IMR-90 (cell line): ENCODE data around the gene TUBGCP6. TPM values are rescaled to one million over a fixed set of nuclear protein-coding genes. Genes with fewer than 3 reads are reported as not detected.

Experiments
- ATAC-seq: fragments of 200-7000 bp; cut with Tn5 transposase; 2 replicates; pipeline ENCODE4 v1.9.1; 2020; ENCODE audit warnings: low read depth, mild to moderate bottlenecking, moderate library complexity
- BruUV-seq: library from RNA; stranded (reverse); fragments of 400-500 nt; replicated peaks from 2 replicates; lab custom pipeline; 2021; lab: Mats Ljungman, UMichigan
- CTCF ChIA-PET: fragments of 300-600 bp; formaldehyde crosslinking; extraction: SDS; loops from one replicate; lab custom pipeline; 2021; ENCODE audit warnings: antibody characterized with exemption; lab: Yijun Ruan, JAX
- POLR2A ChIA-PET: fragments of 300-600 bp; sonication (Branson Sonifier 250); formaldehyde crosslinking; loops from one replicate; lab custom pipeline; 2022; ENCODE audit warnings: antibody characterized with exemption; ENCODE audit not compliant: unreplicated experiment; lab: Charles Lee
- DNase-seq: peaks from one replicate; pipeline ENCODE4 v3.0.0; 2013
- H2AFZ ChIP-seq: replicated peaks from 2 replicates; pipeline ENCODE3; 2013; ENCODE audit warnings: low read length, mild to moderate bottlenecking; ENCODE audit not compliant: poor library complexity
- H2AK5ac ChIP-seq: 2 replicates; pipeline ENCODE4 v1.6.1; 2013; ENCODE audit warnings: low read depth, low read length, inconsistent platforms
- H2AK9ac ChIP-seq: replicated peaks from 2 replicates; pipeline ENCODE3; 2013; ENCODE audit warnings: mild to moderate bottlenecking, low read depth, low read length, moderate library complexity; ENCODE audit not compliant: poor library complexity
- H2BK120ac ChIP-seq: 2 replicates; pipeline ENCODE4 v1.6.1; 2013; ENCODE audit warnings: low read depth, low read length, inconsistent platforms
- H2BK15ac ChIP-seq: 3 replicates; pipeline ENCODE4 v1.6.1; 2013; ENCODE audit warnings: low read depth, low read length, inconsistent platforms
- H2BK20ac ChIP-seq: 2 replicates; pipeline ENCODE4 v1.6.1; 2013; ENCODE audit warnings: low read depth, mild to moderate bottlenecking, inconsistent platforms, low read length, moderate library complexity
- H2BK5ac ChIP-seq: 2 replicates; pipeline ENCODE4 v1.6.1; 2013; ENCODE audit warnings: mild to moderate bottlenecking, low read depth, low read length, inconsistent platforms; ENCODE audit not compliant: poor library complexity, severe bottlenecking
- H3K14ac ChIP-seq: replicated peaks from 2 replicates; pipeline ENCODE4 v1.6.1; 2013; ENCODE audit warnings: low read depth, low read length, inconsistent platforms
- H3K18ac ChIP-seq: 2 replicates; pipeline ENCODE4 v1.6.1; 2013; ENCODE audit warnings: low read depth, low read length, control low read depth
- H3K23ac ChIP-seq: 2 replicates; pipeline ENCODE4 v1.6.1; 2013; ENCODE audit warnings: low read depth, low read length, inconsistent platforms
- H3K27ac ChIP-seq: 2 replicates; pipeline ENCODE4 v1.5.1; 2013; ENCODE audit warnings: mild to moderate bottlenecking, control low read depth, low read length; ENCODE audit not compliant: insufficient read depth
- H3K27me3 ChIP-seq: 2 replicates; pipeline ENCODE4 v1.6.1; 2013; ENCODE audit warnings: low read length; ENCODE audit not compliant: control insufficient read depth, insufficient read depth
- H3K36me3 ChIP-seq: 2 replicates; pipeline ENCODE4 v1.6.1; 2013; ENCODE audit warnings: low read length, mixed read lengths; ENCODE audit not compliant: control insufficient read depth, insufficient read depth
- H3K4ac ChIP-seq: 2 replicates; pipeline ENCODE4 v1.6.1; 2013; ENCODE audit warnings: low read depth, low read length, inconsistent platforms
- H3K4me1 ChIP-seq: 2 replicates; pipeline ENCODE4 v1.6.1; 2013; ENCODE audit warnings: low read length, mixed read lengths; ENCODE audit not compliant: control insufficient read depth, insufficient read depth
- H3K4me2 ChIP-seq: 2 replicates; pipeline ENCODE4 v1.6.1; 2013; ENCODE audit warnings: low read depth, mild to moderate bottlenecking, control low read depth, low read length, moderate library complexity
- H3K4me3 ChIP-seq: 2 replicates; pipeline ENCODE4 v1.5.1; 2013; ENCODE audit warnings: low read depth, mild to moderate bottlenecking, control low read depth, low read length, moderate library complexity; ENCODE audit not compliant: insufficient read depth
- H3K56ac ChIP-seq: 2 replicates; pipeline ENCODE4 v1.6.1; 2013; ENCODE audit warnings: low read length, inconsistent platforms; ENCODE audit not compliant: insufficient read depth; ENCODE audit errors: extremely low read depth
- H3K79me1 ChIP-seq, 2 experiments: 2 replicates each; pipeline ENCODE4 v1.6.1; 2013; ENCODE audit warnings: low read length in 2 of 2, inconsistent platforms in 1 of 2, low read depth in 1 of 2
- H3K9ac ChIP-seq: 2 replicates; pipeline ENCODE4 v1.6.1; 2013; ENCODE audit warnings: low read depth, low read length, control low read depth
- H3K9me1 ChIP-seq: 2 replicates; pipeline ENCODE4 v1.6.1; 2013; ENCODE audit warnings: low read length, inconsistent platforms; ENCODE audit not compliant: insufficient read depth
- H3K9me3 ChIP-seq: 2 replicates; pipeline ENCODE4 v1.6.1; 2013; ENCODE audit warnings: low read length; ENCODE audit not compliant: control insufficient read depth, insufficient read depth
- H4K20me1 ChIP-seq: 2 replicates; pipeline ENCODE4 v1.6.1; 2013; ENCODE audit warnings: low read length, inconsistent platforms; ENCODE audit not compliant: insufficient read depth
- H4K5ac ChIP-seq: 2 replicates; pipeline ENCODE4 v1.6.1; 2013; ENCODE audit warnings: mild to moderate bottlenecking, low read depth, low read length, control low read depth
- H4K8ac ChIP-seq, 2 experiments: 2 replicates each; pipeline ENCODE4 v1.6.1; 2013; ENCODE audit warnings: low read depth in 2 of 2, low read length in 2 of 2, control low read depth in 1 of 2, inconsistent platforms in 1 of 2
- H4K91ac ChIP-seq: 2 replicates; pipeline ENCODE4 v1.6.1; 2013; ENCODE audit warnings: low read depth, low read length, inconsistent platforms; ENCODE audit not compliant: insufficient read depth
- CEBPB ChIP-seq: IDR thresholded peaks from 2 replicates; pipeline ENCODE4 v1.6.1; 2012; ENCODE audit warnings: low read depth, low read length, improper control_type of control experiment
- CHD1 ChIP-seq: IDR thresholded peaks from 2 replicates; pipeline ENCODE4 v1.6.1; 2012; ENCODE audit warnings: low read depth, low read length, improper control_type of control experiment
- MAFK ChIP-seq: IDR thresholded peaks from 2 replicates; pipeline ENCODE4 v1.6.1; 2012; ENCODE audit warnings: low read depth, low read length, improper control_type of control experiment
- MAZ ChIP-seq: IDR thresholded peaks from 2 replicates; pipeline ENCODE4 v1.6.1; 2012; ENCODE audit warnings: low read depth, mild to moderate bottlenecking, low read length, improper control_type of control experiment, moderate library complexity, borderline replicate concordance
- POLR2A ChIP-seq: IDR thresholded peaks from 2 replicates; pipeline ENCODE4 v1.6.1; 2012; ENCODE audit warnings: mild to moderate bottlenecking, low read depth, low read length
- RAD21 ChIP-seq: IDR thresholded peaks from 2 replicates; pipeline ENCODE4 v1.6.1; 2012; ENCODE audit warnings: low read length, improper control_type of control experiment
- RCOR1 ChIP-seq: IDR thresholded peaks from 2 replicates; pipeline ENCODE4 v1.6.1; 2012; ENCODE audit warnings: mild to moderate bottlenecking, low read length, improper control_type of control experiment; ENCODE audit not compliant: insufficient replicate concordance
- WGBS, 2 experiments: methylation state at CpG; one replicate each; pipeline versions ENCODE4 v1.1.5 to v1.1.7; 2013; ENCODE audit warnings: missing lambda C conversion rate in 2 of 2; ENCODE audit not compliant: insufficient read length in 1 of 2; ENCODE audit errors: extremely low coverage in 2 of 2; 5-methylcytosine and 5-hydroxymethylcytosine counted together
- dilution Hi-C: fragments of 300-500 bp; cut with HindIII; formaldehyde crosslinking; loops from one replicate; pipeline ENCODE4 v1.14.3; 2018; ENCODE audit warnings: low sequenced_read_pairs; ENCODE audit not compliant: unreplicated experiment
- in situ Hi-C: fragments of 300-500 bp; cut with MboI; formaldehyde crosslinking; loops from 3 replicates; pipeline ENCODE4 v1.14.3; 2019; ENCODE audit warnings: low sequenced_read_pairs, inconsistent platforms, mixed read lengths
- intact Hi-C: fragments of 100-400 bp; cut with micrococcal nuclease; formaldehyde crosslinking; loops from 2 replicates; pipeline ENCODE4 v1.10.0; 2022
- polyA plus RNA-seq, 3 experiments: library from polyadenylated mRNA; depleted of rRNA; stranded (reverse); fragments of >200 nt; gene quantifications; 2 replicates each; pipeline ENCODE4 v1.2.3, GENCODE V29; 2012; ENCODE audit warnings: low replicate concordance in 1 of 3
- total RNA-seq: library from RNA; depleted of rRNA; stranded (reverse); fragments of >200 nt; gene quantifications from 2 replicates; pipeline ENCODE4 v1.2.3, GENCODE V29; 2012
- TF ChIP-seq, protein P1 (sequence below): conservative IDR thresholded peaks from 2 replicates; pipeline ENCODE4 v1.5.1; 2012; ENCODE audit warnings: mild to moderate bottlenecking, low read depth, low read length, improper control_type of control experiment

TUBGCP6 gene
- total and polyA plus RNA-seq, 2 of the 4 experiments (the other 2 are of a cell fraction), result 10.8 to 28.6 TPM

DNA sequence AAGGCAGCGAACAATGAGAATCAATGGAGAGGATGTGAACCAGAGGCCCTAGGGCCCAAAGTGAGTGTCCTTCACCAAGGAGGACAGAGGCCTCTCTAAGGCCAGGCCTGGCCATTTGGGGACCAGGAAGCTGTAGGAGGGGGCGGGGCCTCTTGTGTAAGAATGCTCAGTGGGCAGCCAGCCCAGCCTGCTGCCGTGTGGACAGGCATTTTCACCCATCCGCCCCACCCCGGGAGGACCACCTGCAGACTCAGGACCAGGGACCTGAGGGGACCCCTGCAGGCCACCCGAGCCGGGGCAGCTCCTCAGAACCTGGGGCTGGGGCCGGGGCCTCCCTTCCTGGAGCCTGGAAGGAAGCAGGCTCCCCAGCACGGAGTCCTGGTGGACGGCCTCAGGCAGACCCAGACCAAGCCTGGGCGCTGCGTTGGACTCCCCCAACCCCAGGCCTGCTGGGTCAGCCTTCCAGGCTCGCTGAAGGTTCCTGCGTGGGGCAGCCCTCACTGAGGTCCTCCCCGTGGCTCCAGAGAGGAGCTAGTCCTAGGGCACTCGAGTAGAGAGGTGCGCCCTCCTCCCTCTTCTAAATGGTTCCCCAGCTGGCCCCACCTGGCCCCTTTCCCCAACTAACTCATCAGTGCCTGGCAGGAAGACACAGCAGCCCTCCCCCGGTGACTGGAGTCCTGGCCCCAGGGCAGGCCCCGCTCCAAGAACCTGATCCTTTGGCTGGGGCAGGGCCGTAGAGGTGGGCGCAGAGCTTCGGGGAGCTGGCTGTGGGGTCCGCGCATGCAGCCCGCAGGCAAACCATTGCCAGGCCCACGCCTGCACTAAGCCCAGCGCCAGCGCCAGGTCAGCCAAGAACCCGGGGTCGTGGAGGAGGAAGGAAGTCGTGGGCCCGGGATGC lies 60.6 kb downstream of the TUBGCP6 start:
- ChIA-PET CTCF (no interaction called here), POLR2A (no interaction called here)
- Histone ChIP-seq H3K4me2 (no peak overlapping the region), H3K36me3 (peaks cover 4% of the 10 kb centered on the region; the same call in 1 of the 2 replicates), H4K8ac (peak overlapping the region; percentile 80 to 91), H3K9me1 (peaks cover 4% of the 10 kb centered on the region), H2BK15ac (0 out of 3 replicates have a peak overlapping the region, but pooled peaks have one; percentile 38), H3K9ac (no peak overlapping the region), H3K27me3 (no peaks in the 10 kb centered on the region), H4K5ac (peak overlapping the region; percentile 28; the same call in 1 of the 2 replicates), H4K91ac (peak overlapping the region; percentile 61), H3K4me3 (no peak overlapping the region), H3K4ac (peak overlapping the region; percentile 30; the same call in 1 of the 2 replicates), H2AK9ac (peak overlapping the region; percentile 93), H4K20me1 (peaks cover 4% of the 10 kb centered on the region), H2BK120ac (no peak overlapping the region), H3K14ac (no peak overlapping the region), H2AFZ (peak overlapping the region; percentile 89), H2BK20ac (no peak overlapping the region), H2AK5ac (no peak overlapping the region), H3K79me1 (peaks cover 8 to 27% of the 10 kb centered on the region in 2 experiments), H3K27ac (no peak overlapping the region), H3K56ac (no peak overlapping the region), H3K23ac (no peak overlapping the region), H3K18ac (no peak overlapping the region), H3K4me1 (peaks cover 12% of the 10 kb centered on the region), H2BK5ac (no peak overlapping the region), H3K9me3 (no peaks in the 10 kb centered on the region)
- intact Hi-C loops (no loop called here), in situ Hi-C loops (no loop called here), dilution Hi-C loops (no loop called here)
- DNase-seq, result peak; percentile 48
- TF ChIP-seq MAZ, result peak; percentile 32; the same call in 1 of the 2 replicates
- TF ChIP-seq, protein P1, sequence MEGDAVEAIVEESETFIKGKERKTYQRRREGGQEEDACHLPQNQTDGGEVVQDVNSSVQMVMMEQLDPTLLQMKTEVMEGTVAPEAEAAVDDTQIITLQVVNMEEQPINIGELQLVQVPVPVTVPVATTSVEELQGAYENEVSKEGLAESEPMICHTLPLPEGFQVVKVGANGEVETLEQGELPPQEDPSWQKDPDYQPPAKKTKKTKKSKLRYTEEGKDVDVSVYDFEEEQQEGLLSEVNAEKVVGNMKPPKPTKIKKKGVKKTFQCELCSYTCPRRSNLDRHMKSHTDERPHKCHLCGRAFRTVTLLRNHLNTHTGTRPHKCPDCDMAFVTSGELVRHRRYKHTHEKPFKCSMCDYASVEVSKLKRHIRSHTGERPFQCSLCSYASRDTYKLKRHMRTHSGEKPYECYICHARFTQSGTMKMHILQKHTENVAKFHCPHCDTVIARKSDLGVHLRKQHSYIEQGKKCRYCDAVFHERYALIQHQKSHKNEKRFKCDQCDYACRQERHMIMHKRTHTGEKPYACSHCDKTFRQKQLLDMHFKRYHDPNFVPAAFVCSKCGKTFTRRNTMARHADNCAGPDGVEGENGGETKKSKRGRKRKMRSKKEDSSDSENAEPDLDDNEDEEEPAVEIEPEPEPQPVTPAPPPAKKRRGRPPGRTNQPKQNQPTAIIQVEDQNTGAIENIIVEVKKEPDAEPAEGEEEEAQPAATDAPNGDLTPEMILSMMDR, result no peak
- TF ChIP-seq MAFK, result no peak
- TF ChIP-seq RCOR1, result no peak
- TF ChIP-seq POLR2A, result no peak
- TF ChIP-seq CHD1, result no peak
- no peak for TF ChIP-seq RAD21
- TF ChIP-seq CEBPB, result peak; percentile 67
- no TSS peak for BruUV-seq
- WGBS, 2 experiments, result 66% methylated on average over 18 of the region's 32 CpGs; no CpG with 5 or more reads in 1 of the 2 experiments
- ATAC-seq, result peak; percentile 21
